AG04449 (cell line): Measurements from ENCODE around the gene NOPCHAP1.
"Not testable (repeated sequence)": the region's sequence is repeated elsewhere in the genome, so short reads cannot be mapped to it uniquely, and the experiment has no call there.

Experiments
- CTCF ChIA-PET: fragments of 350-600 bp; formaldehyde crosslinking; extraction: SDS; loops from one replicate; lab custom pipeline; 2021; ENCODE audit warnings: antibody characterized with exemption; lab: Yijun Ruan, JAX
- POLR2A ChIA-PET: fragments of 400-600, 350-600 bp; formaldehyde crosslinking; extraction: SDS; loops from one replicate; lab custom pipeline; 2020; ENCODE audit warnings: antibody characterized with exemption, inconsistent platforms; lab: Yijun Ruan, JAX
- DNase-seq: peaks from one replicate; pipeline ENCODE4 v3.0.0-alpha.2; 2010; ENCODE audit warnings: low read depth, low spot score
- H3K4me3 ChIP-seq: 2 replicates; pipeline ENCODE4 v1.5.1; 2011; ENCODE audit warnings: low read depth, mild to moderate bottlenecking, control low read depth, low read length
- CTCF ChIP-seq: IDR thresholded peaks from one replicate; pipeline ENCODE4 v1.5.1; 2011; ENCODE audit warnings: mild to moderate bottlenecking, moderate library complexity, low read length, control low read depth, inconsistent platforms; ENCODE audit not compliant: insufficient read depth; ENCODE audit errors: missing control alignments

Gene NOPCHAP1

GRCh38 chr12:104971306-104971705 lies 14.8 kb upstream of the NOPCHAP1 start:
- H3K4me3 ChIP-seq: no peak overlapping the region
- no peak for DNase-seq
- POLR2A ChIA-PET: interaction anchor here (0.7 kb wide), 1 partner anchor 26 kb away, joined by 4 read pairs; no protein-coding TSS in a partner anchor
- CTCF ChIA-PET: interaction anchor here (0.7 to 1.5 kb wide), 2 partner anchors 12 to 376 kb away, joined by 3 read pairs; no protein-coding TSS in a partner anchor
- no peak for TF ChIP-seq CTCF

GRCh38 chr12:104973250-104973649 lies 12.9 kb upstream of the NOPCHAP1 start:
- no peak overlapping the region for H3K4me3 ChIP-seq
- POLR2A ChIA-PET: no interaction called here
- CTCF ChIA-PET: no interaction called here
- no peak for TF ChIP-seq CTCF
- no peak for DNase-seq

- no peak for TF ChIP-seq CTCF
- no peak for DNase-seq
- POLR2A ChIA-PET: no interaction called here
- CTCF ChIA-PET: no interaction called here
- H3K4me3 ChIP-seq: no peak overlapping the region
Measured at GRCh38 chr12:104974626-104975290, 11.4 kb upstream of the NOPCHAP1 start.

GRCh38 chr12:104975587-104976343 lies 10.4 kb upstream of the NOPCHAP1 start:
- ChIA-PET POLR2A (no interaction called here), CTCF (no interaction called here)
- no peak overlapping the region for H3K4me3 ChIP-seq
- DNase-seq: no peak
- TF ChIP-seq CTCF: no peak

GRCh38 chr12:104976703-104977102 lies 9.4 kb upstream of the NOPCHAP1 start:
- CTCF ChIA-PET: no interaction called here
- H3K4me3 ChIP-seq: no peak overlapping the region
- DNase-seq: no peak
- TF ChIP-seq CTCF: no peak
- POLR2A ChIA-PET: no interaction called here

GRCh38 chr12:104977688-104978087 lies 8.4 kb upstream of the NOPCHAP1 start:
- POLR2A ChIA-PET, DNase-seq, CTCF ChIA-PET, H3K4me3 ChIP-seq: not testable (repeated sequence)

GRCh38 chr12:104985206-104985605 lies 910 bp upstream of the NOPCHAP1 start:
- no peak for DNase-seq
- POLR2A ChIA-PET: no interaction called here
- CTCF ChIA-PET: interaction anchor here (0.9 kb wide), 1 partner anchor 67 kb away, joined by 3 read pairs; no protein-coding TSS in a partner anchor
- no peak for TF ChIP-seq CTCF
- H3K4me3 ChIP-seq: no peak overlapping the region
